ENCODE data around the gene NIPA2. TPM values are rescaled to one million over a fixed set of nuclear protein-coding genes. Genes with fewer than 3 reads are reported as not detected.

Gene NIPA2
- total RNA-seq, 1 donor from 2014 or later, result 52.4 TPM

GRCh38 chr15:22877117-22877516, 38.7 kb downstream of the NIPA2 start:
- no peak for DNase-seq (ENCODE audit: low read depth in 2 of 2)

GRCh38 chr15:22877607-22878006, 39.1 kb downstream of the NIPA2 start:
- no peak for DNase-seq (ENCODE audit: low read depth in 2 of 2)

DNA sequence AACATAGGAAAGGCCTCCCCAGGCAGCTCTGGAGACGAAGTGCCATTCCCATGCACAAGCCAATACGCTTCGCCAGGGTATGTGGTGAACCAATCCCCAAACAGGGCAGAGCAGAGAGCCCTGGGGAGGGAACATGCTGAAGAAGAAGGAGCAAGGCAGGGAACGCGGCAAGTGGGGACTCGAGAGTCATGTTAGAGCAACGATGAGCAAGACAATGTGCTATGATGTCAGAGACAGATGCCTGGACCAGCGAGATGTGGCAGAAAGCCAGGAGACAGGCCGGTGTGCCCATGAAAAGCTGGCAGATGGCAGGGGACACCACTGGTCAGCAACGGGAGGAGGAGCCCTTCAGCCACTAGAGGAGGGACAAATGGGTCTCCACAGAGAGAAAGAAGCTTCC, 39.6 kb downstream of the NIPA2 start:
- no peak for DNase-seq (ENCODE audit: low read depth in 2 of 2)

GRCh38 chr15:22880068-22880980, 41.9 kb downstream of the NIPA2 start:
- no peak for DNase-seq (ENCODE audit: low read depth in 2 of 2)

- no peak for DNase-seq (ENCODE audit: low read depth in 2 of 2)
Observed at GRCh38 chr15:22880981-22881738, 42.7 kb downstream of the NIPA2 start.

GRCh38 chr15:22881739-22882440, 43.4 kb downstream of the NIPA2 start:
- DNase-seq (ENCODE audit: low read depth in 2 of 2), result no peak

- DNase-seq (ENCODE audit: low read depth in 2 of 2), result no peak
Observed at GRCh38 chr15:22883196-22883595, 44.7 kb downstream of the NIPA2 start.

DNA sequence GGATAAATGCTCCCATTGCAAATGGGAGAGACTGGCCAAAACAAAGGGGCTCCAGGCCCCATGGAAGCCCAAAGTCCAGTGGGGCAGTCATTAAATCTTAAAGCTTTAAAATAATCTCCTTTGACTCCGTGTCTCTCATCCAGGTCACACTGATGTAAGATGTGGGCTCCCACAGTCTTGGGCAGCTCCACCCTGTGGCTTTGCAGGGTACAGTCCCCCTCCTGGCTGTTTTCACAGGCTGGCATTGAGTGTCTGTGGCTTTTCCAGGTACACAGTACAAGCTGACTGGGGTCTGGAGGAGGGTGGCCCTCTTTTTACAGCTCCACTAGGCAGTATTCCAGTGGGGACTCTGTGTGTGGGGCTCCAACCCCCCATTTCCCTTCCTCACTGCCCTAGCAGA, 45.9 kb downstream of the NIPA2 start:
- no peak for DNase-seq (ENCODE audit: low read depth in 2 of 2)

- DNase-seq (ENCODE audit: low read depth in 2 of 2), result no peak
Observed at GRCh38 chr15:22885120-22885519, 46.7 kb downstream of the NIPA2 start.

DNA sequence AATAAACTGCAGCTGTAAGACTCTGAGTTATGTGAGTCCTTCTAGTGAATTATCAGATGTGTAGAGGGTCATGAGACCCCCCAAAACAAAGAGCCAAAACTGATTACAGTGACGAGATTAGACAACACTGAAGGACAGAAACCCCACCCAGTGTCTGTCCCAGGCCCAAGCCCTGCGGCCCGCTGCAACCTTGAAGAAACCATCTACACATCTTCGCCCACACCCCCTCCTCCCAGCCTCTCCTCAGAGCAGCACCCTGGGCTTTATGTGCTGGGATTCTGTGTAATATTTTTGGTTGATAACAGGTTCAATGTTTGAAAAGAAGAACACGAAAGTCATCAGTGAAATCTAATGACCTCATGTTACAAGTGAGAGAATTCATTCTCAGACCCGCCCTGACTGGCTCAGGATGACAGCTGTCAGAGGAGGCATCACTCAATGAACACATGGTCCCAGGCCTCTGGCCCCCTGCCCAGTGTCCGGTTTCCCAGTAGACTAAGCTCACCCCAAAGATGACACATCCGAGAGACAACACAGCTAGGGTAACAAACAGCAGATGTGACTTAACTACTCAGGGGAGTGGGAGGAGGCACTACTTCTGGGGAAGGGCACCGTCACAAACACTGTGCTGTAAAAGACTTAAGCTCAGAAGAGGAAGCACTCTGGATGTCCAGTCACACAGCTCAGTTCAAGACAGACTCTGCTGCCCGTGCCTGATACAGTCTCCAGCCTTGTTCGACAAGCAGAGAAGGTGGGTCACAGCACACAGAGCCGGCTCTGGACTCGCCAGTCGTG, 48.9 kb downstream of the NIPA2 start:
- DNase-seq (ENCODE audit: low read depth in 2 of 2), result peak; percentile 54 to 98

GRCh38 chr15:22888120-22888859, 49.8 kb downstream of the NIPA2 start:
- DNase-seq (ENCODE audit: low read depth in 2 of 2), result peak; percentile 51 to 96

- DNase-seq (ENCODE audit: low read depth in 2 of 2), result no peak
Observed at GRCh38 chr15:22889146-22889818, 50.8 kb downstream of the NIPA2 start.

DNA sequence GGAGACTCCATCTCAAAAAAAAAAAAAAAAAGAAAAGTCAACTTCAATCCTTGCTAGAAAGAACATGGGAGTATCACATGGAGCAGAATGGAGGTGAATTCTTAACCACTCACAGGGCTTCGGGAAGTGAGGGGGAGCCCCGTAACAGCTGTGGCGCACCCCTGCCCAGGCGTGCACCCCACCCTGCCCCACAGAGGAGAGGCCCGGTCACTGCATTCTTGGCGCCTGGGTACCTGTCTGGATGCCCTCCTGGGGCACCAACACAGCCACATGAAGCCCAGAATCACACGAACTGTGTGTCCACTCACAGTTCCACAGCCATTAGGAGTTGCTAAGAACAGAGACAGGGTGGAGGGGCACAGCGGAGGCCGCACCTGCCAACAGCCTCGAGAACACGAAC, 51.8 kb downstream of the NIPA2 start:
- DNase-seq (ENCODE audit: low read depth in 2 of 2), result no peak

- no peak for DNase-seq (ENCODE audit: low read depth in 2 of 2)
Observed at GRCh38 chr15:22891426-22892210, 53.2 kb downstream of the NIPA2 start.

GRCh38 chr15:22892333-22892732, 53.9 kb downstream of the NIPA2 start:
- no peak for DNase-seq (ENCODE audit: low read depth in 2 of 2)

DNA sequence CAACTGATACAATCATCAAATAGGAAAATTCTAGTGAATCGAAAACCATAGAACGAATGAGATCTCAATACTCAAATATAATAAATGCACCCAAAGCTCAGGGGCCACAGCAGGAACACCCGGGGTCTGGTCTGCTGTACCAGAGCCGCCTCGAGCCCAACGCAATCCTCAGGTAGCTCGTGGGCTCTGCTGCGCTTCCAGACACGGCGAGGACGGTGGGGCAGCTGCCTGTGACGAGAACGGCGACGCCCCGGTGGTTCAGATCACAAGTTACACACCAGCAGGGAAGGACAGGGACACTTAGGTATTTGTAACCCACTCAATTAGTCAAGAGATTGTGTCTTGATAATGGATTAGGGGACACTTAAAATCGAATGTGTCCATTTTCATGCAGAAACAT, 54.6 kb downstream of the NIPA2 start:
- no peak for DNase-seq (ENCODE audit: low read depth in 2 of 2)

GRCh38 chr15:22893881-22894280, 55.4 kb downstream of the NIPA2 start:
- no peak for DNase-seq (ENCODE audit: low read depth in 2 of 2)

DNA sequence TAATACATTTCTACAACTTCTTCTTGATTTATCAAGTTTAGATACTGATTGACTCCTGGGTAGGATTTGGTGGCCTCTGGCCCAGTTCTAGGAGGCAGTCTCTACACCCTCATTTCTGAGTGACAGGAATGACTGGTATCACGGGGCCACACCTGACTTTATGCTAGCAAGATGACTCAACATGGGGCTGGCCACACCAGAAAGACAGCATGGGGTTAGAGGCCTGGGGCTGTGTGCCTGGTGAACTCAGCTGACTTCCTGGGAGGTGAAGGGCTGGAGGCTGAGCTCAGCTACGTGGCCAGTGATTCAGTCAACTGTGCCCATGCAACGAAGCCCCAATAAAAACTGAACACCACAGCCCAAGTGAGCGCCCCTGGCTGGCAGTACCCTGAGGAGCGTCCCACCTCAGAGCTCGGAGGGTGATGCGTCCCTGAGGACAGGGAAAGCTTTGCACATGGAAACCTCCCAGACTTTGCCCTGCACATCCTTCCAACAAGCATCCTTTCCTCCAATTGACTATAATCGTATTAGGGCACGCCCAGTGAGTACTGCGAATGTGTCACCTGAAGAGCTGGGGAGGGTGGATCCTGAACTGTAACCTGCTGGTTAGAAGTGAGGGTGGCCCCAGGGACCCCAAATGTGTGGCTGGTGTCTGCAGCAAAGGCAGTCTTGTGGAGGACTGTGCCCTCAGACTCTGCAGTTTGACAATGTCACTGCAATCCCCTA, 57.2 kb downstream of the NIPA2 start:
- peak in 1 of 2 donors; percentile 30 for DNase-seq (ENCODE audit: low read depth in 2 of 2)

Data from lung microvascular endothelial cell (primary cell).